Activated gamma-delta T cell treated with Interleukin-2 at 50 U/mL for 16 hours (primary cell): ENCODE measurements around the gene ANKRD65.
A peak's percentile ranks its signal among the peaks of the same experiment; 100 is the strongest.
"Not testable (repeated sequence)": the region's sequence is repeated elsewhere in the genome, so short reads cannot be mapped to it uniquely, and the experiment has no call there.

Experiments used
- DNase-seq: peaks from one replicate; pipeline ENCODE4 v3.0.0-alpha.2; 2020

Gene ANKRD65

GRCh38 chr1:1412311-1412902 lies 8.7 kb downstream of the ANKRD65 start:
- DNase-seq = not testable (repeated sequence)

GRCh38 chr1:1411626-1412025 lies 9.4 kb downstream of the ANKRD65 start:
- DNase-seq = no peak

GRCh38 chr1:1410238-1410637 lies 10.8 kb downstream of the ANKRD65 start:
- not testable (repeated sequence) for DNase-seq

DNA sequence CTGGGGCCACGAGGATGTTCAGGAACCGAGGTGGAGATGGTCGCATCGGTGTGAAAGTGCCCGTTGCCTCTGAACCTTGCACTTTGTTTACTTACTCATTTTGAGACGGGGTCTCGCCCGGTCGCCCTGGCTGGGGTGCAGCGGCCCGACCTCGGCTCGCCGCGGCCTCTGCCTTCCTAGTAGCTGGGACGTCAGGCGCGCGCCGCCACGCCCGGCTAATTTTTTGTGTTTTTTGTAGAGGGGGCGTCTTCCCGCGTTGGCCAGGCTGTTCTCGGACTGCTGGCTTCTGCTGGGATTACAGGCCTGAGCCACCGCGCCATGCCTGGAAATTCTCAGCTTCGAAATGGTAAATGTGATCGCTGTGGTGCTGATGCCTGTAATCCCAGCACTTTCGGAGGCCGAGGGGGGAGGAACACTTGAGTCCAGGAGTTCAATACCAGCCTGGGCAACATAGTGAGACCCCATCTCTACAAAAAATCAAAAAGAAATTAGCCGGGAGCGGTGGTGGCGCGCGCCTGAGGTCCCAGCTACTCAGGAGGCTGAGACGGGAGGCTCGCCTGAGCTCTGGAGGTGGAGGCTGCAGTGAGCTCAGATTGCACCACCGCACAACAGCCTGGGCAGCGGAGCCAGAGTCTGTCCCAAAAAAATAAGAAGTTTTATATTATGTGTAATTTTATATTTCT lies 13.3 kb downstream of the ANKRD65 start:
- no peak for DNase-seq

DNA sequence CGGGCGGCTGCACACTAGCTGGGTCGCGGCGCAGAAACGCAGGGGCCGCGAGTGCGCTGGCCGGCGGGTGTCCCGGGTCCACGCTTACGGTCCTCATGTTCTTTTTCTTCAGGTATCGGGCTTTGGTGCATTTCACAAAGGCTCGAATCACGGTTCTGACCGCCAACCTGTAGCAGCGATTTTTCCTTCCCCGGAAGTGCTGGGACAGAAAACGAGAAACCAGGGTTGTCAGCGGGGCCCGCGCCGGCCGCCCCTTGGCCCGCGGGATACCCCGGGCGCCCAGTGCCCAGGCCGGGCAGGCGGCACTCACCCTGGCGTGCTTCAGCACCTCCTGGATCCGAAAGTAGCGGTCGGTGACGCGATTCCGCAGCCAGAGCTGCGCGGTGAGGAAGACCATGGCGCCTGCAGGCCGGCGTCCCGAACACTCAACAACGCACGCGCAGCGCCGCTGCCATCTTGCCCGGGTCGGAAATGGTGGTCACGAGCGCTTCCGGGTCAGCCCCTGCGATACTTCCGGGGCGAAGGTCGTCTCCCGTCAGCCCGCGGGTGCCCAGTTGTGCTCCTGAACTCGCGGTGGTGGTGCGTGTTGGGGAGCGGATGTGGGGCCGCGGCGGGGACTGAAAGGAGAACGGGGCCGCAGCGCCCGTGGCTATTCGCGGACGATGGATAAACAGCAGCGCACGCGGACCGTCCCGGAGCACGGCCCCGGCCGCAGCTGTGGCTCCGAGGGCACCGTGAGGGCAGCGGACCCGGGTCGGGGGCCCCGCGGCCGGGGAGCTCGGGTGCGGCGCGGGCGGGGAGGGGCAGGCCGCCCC lies 14.0 kb downstream of the ANKRD65 start, which contains the start of gene MRPL20:
MRPL20 (minus strand) TSS at position 473 of the 815 bp plus-strand sequence; CDS start at position 397, 76 bp downstream.
- peak; percentile 96 for DNase-seq

DNA sequence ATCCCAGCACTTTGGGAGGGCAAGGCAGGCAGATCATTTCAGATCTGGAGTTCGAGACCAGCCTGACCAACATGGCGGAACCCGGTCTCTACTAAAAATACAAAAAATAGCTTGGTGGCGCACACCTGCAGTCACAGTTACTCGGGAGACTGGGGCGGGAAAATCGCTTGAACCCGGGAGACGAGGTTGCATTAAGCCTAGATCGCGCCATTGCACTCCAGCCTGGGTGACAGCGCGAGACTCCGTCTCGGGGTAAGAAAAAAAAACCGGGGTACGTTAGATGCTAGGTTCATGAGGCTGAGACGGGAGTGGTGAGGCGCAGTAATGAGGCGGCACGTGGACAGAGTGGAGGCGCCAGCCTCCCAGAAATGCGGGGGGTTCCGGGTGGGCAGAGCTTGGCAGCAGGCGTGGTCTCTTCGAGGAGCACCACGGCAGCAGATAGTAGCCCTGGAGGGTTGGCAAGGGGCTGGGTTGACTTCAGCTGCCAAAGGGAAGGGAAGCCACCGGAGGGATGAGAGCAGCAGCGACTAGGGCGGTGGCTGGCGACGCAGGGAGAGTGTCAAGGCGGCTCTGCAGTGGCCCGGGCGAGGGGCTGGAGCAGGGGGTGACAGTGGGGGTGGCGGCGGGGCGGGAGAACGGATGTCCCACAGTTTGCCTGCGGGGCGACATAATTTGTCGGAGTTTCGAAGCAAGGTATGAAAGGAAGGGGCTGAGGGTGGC lies 14.8 kb downstream of the ANKRD65 start:
- no peak for DNase-seq

- no peak for DNase-seq
These were observed 17.4 kb downstream of the ANKRD65 start for GRCh38 chr1:1403653-1404052.

DNA sequence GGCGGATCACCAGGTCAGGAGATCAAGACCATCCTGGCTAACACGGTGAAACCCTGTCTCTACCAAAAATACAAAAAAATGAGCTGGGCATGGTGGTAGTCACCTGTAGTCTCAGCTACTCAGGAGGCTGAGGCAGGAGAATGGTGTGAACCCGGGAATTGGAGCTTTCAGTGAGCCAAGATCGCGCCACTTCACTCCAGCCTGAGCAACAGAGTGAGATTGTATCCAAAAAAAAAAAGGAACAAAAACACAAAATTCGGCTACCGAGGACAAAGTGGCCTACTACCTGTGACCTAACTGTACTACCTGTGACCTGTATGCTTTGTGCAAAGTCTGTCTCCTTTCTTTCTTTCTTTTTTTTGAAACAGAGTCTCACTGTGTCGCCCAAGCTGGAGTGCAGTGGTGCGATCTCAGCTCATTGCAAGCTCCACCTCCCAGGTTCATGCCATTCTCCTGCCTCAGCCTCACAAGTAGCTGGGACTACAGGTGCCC lies 18.1 kb downstream of the ANKRD65 start:
- not testable (repeated sequence) for DNase-seq

- DNase-seq = no peak
These were observed 18.8 kb downstream of the ANKRD65 start for GRCh38 chr1:1402072-1402900.

- DNase-seq = no peak
These were observed 19.5 kb downstream of the ANKRD65 start for GRCh38 chr1:1401457-1402010.

- no peak for DNase-seq
These were observed 20.3 kb downstream of the ANKRD65 start for GRCh38 chr1:1400576-1401456.

GRCh38 chr1:1399872-1400575 lies 21.1 kb downstream of the ANKRD65 start:
- DNase-seq = no peak

GRCh38 chr1:1399187-1399871 lies 21.7 kb downstream of the ANKRD65 start, which contains the start of gene CCNL2:
Gene CCNL2, minus strand, starts transcription at chr1:1399335. Its CDS starts 29 bp downstream, at chr1:1399306.
- peak; percentile 99 for DNase-seq

DNA sequence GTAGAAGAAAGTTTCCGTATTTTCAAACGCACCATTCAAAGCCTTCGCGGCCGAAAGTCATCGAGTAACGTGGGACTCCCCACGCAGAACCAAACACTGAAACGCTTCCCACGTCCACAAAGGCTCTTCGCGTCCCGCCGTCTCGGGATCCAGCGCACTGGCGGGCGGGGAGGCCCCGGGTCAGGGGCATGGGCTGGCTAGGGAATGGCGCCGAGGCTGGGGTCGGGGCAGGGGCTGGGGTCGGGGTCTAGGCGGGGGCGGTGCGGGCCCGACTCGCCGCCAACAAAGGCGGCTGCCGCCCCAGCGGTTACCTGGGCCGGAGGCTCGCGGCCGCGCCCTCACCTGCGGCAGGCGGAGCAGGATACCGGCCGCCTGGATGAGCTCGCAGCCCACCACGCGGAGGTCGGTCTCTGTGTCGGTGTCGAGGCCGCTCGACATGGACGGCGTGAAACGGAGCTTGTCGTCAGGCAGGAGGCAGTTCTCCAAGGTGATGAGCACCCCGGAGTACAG lies 22.3 kb downstream of the ANKRD65 start:
- DNase-seq = no peak

DNA sequence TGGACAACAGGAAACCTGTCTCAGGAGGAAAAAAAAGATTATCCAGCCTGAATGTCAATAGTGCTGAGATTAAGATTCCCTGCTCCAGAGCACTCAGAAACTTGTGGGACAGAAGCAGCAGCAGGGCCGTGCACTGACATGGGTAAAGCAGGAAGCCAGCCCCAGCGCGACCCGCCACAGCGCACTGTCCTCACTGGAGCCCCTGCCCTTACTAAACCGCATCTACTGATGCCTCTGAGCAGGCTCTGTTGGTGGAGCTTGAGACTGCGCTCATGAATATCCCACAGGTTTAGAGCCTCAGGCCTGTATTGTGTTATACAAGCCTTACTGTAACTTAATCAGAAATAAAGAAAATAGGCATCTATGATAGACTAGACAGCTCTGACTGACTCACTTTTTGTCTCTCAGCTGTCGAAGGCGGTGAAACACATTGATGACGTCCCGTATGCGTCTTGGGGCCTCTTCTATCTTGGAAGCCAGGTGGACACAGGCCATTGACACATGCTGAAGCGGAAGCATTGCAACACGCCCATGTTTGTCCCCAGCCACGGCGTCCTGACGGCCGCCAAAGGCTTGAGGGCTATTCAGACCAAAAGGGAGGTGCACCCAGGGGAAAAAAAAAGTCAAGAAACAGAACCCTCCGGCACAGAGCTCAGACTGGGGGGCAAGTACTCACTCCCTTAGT lies 23.1 kb downstream of the ANKRD65 start:
- no peak for DNase-seq

- DNase-seq = no peak
These were observed 25.9 kb downstream of the ANKRD65 start for GRCh38 chr1:1395166-1395565.

GRCh38 chr1:1394116-1394515 lies 27.0 kb downstream of the ANKRD65 start:
- no peak for DNase-seq

- no peak for DNase-seq
These were observed 27.6 kb downstream of the ANKRD65 start for GRCh38 chr1:1393428-1393827.
